DLD1 (cell line): Measurements from ENCODE around the gene CBLB.

Experiments used
- in situ Hi-C: cut with HindIII; loops from 2 replicates; pipeline ENCODE4 v1.10.0; 2017; ENCODE audit warnings: low sequenced_read_pairs

Gene CBLB

DNA sequence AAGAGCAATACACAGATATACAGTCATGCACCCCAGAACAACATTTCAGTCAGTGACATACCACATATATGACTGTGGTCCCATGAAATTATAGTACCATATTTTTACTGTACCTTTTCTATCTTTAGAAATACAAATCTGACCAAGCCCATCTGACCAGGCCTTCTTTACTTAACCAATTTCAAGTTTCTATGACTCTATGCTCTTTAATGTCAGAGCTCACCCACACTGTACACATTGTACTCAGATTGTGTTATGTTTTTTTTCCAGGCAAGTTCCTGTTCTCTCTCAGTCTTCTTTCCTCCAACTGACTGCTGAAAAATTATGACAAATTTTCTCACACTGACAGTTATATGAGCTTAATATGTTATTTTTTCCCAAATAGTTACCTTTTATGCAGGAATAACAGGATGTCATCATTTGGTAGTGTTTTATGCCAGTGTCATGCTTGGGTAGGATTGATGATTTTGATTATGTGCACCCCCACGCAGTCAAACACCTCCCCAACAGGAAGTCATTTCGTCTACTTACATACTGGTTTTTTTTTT is 8.0 kb upstream of the CBLB start:
- in situ Hi-C loops: no loop called here

DNA sequence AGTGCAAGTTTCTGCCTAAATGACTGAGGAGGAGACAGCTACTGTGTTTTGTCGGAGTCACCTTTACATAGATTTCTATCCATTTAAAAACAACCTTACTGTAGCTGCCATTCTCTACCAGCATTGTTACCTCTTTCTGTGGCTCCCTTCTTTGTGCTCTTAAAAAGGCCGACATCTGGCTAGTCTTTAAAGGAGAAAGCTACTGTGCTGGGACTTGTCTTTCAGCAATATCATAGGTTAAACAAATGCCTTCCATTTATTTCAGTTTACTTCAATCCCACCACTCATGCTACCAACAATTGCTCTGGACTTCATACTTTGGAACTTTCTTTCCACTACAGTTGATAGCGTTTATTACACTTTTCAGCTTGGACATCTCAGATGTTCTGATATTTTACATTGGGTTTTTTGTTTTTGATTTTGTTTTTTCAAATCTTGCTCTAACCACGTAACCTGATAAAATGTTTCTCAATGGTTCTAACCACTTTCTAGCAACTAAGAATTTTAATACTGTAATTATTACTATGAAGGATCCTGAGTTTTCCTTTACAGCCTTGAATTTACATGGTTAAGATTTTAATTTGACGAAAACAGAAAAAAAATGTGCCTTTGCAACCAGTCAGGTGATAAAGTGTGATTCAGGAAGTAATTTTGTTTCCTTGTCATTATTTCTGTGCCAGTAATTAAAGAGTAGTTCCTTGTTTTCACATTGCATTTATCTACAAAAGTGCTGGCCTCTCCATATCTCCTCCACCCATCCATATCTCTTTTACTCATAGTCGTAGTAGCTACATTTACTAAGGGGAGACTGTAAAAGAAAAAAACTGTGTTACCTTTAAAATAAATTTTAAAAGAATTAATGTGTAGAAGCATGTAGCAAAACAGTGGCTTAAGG is 1.3 kb upstream of the CBLB start:
- in situ Hi-C loops: no loop called here

DNA sequence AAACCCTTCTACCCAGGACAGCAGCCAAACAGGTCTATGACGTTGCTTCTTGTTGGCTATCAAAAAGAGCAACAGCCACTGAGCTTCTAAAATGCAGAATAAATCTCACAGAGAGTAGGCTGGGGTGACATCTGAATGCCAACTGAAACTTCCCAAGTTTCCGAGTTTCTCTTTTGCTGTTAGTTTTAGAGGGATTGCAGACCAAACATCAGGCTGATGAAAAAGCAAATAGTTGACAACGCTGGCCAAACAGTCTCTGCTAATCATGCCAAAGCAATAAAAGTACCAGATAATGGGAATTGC is 670 bp upstream of the CBLB start:
- in situ Hi-C loops: no loop called here

DNA sequence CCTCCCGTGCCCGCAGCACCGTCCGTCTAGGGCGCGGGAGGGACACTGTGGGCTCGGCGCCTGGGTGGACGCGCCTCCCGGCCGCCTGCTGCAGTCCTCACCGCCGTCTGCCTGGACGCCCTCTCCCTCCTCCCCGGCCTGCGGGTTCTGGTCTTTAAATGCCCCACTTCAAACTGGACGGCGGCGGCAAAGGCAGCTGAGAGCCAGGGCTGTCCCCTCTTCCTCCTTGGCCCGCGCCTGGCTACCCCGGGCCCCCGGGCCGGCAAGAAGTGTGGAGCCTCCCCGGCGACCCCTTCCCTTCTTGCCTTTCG is 426 bp downstream of the CBLB start:
- in situ Hi-C loops: no loop called here

DNA sequence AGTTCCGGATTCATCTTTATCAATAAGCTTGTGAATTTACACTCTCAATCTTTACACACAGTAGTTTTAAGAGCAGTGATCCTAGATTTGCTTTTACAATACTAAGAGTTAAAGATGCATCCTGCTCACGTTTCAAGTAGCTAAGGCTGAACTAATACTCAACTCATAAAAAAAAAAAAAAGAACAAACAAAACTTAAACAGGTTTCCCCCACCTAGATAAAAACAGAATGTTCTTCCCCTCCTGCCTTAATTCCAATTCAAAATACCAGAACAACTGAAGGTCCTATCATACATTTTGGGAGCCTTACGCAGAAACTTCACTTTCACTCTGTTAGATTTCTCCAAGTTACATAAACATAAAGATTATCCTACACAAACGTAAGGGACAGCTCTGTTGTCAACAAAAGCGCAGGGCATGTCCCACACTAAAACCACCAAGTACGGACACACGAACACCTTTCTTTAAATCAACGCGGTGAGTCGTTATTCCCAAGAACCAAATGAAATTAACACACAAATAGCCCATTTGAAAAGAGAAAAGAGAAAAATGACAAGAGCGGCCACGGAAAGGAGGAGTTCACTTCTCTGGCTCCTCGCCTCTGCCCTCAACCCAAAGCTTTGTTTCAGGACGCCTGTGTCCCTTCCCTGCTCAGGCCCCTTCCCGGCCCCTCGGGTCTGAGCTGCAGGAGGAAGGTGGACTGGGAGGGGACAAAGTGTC is 941 bp downstream of the CBLB start:
- in situ Hi-C loops: no loop called here

DNA sequence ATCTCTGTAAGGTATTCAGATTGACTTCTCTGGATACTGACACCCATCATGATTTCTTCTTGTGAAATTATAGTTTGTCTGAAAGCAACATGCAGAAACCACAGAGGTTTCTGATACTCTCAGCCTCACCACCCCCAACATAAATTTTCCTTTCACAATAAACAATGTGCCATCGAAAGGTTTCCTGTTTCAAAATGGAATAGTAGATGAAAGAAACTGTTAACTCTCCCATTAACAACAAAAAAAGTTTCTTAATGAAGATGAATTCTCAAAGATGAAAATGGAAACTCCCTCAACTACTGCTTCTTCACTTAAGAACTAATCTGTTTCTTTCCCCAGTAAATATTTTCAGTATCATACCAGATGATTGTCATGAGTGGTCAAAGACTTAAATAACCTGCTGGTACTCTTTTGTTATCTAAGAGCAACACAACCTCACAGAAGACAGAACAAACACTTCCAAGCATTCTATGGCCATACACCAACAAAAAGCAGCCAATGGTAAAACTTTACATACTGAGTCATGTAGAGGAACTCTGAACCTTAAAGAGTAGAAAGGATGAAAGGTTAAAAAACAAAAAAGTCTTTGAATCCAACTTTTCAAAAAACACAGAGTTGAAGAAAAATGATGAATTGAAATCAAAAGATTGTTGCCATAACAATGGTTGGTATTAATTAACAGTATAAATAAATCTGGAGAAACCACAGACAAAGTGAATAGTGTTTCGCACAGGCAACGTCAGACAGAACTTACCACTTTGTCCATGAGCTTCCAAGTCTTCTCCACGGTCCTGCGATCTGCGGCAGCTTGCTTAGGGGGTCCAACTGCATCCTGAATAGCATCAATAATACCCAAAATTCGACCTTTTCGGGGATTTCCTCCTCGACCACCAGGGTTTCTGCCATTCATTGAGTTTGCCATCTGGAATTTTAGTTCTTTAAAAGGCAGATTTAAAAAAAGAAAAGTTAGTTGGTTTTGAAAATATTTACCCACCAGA is 1.9 kb downstream of the CBLB start:
- in situ Hi-C loops: no loop called here

DNA sequence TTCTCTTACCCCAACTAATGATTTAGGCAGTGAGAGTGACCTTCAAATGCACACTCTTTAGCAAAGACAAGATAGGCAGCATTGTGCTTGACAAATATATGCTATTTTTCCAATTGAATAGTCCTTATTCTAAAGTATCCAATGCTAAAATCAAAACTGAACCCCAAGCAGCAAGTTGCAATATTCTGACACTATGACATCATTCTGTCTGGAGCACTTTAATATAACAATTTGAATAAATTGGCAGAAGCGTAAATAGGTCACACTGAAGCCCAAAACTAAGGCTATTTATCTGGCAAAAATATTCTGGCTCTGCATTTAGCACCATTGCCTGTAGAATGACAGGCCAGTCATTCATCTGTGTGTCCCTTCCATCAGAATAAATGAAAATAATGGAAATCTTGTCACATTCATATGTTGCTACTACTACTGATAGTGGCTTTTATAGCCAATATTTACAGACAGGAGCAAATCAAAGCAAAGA is 2.9 kb downstream of the CBLB start:
- in situ Hi-C loops: no loop called here

DNA sequence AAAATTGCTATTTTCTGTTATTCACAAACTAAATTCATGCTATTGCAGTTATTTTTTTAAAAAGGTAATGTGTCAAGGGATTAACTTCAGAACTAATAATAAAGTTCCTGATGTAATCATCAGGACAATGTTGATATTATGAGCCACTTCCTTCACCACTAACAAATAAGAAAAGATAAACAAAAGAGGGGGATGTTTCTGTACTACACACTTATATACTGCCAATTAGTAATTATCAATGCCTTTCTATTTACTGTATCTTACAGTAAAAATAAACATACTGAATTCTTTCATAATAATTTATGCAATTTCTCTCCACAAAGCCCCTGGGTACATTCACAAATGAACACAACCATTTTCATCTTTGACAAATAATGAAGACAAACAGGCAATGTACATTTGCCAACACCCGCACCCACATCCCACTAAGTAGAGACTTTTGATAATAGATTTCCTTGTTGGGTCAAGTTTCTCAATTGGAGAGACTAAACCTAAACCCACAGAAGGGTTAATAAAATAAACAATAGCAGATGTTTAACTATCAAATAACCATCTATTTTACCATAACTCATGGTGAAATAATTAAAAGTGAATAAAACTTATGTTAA is 3.7 kb downstream of the CBLB start:
- in situ Hi-C loops: no loop called here

DNA sequence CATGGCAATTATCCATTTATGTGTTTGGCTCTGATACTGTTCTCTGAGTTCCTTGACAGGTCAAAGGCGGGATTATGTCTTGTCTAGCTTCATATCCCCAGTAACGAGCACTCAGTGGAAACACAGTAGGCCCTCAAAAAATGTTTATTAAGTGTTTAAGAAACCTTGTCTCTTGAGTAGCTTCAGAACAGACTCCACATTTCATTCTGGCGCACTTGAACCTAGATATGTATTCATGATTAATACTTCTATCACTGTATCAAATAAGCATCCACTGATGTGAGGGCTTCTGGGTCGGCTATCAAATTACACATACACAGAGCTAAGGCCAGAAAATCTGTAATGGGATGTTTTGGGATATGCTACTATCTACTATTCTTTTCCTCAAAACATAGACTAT is 4.6 kb downstream of the CBLB start:
- in situ Hi-C loops: no loop called here

DNA sequence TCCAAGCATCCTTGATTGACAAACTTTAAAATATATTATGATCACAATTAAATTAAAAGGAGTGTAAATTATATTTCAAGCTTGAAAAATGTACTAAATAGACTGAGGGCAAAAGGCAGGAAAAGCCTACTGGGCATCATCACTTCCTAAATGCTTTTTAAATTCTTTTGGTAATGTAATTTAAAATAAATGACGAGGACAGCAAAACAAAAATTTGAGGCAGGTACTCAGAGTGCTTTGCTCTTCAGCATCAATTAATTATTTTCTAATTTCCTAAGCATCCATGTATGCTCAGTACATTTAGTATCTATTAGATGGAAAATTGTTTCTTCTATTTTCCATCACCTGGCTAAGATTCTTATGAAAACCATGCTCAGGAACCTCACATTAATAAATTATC is 5.2 kb downstream of the CBLB start:
- in situ Hi-C loops: no loop called here

DNA sequence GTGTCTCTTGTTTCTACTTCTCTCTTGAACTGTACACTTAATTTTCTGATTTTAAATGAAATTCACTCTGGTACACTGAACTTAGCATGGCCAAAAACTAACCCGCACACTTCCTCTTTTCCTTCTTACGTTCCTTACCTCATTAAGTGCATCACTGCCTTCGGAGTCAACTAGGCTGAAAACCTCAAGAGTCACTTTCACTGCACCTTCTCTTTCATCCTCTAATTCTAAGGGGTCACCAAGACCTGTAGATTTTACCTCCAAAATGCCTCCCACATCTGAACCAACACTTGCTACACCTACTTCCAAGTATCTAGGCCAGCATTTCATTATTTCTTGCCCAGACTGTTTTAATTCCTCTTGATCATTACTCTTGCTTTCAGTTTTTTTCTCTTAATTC is 6.6 kb downstream of the CBLB start:
- in situ Hi-C loops: no loop called here

DNA sequence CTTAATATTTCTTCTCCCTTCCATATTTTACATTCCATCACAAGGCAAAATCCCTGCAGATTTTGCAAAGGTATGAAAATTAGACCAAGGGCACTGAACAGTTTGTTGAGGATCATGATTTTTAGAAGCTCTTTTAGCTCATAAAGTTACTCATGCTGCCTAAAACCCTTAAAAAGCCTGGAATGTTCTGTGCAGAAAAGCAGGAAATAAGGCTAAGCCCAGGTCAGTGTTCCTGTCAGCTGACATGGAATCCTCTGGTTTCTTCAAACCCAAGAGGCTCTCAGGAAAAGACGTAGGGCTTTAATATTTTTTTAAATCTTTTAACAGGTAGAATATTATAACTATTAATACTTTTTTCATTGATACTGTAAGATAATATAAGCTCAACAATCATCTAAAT is 8.2 kb downstream of the CBLB start:
- in situ Hi-C loops: no loop called here

DNA sequence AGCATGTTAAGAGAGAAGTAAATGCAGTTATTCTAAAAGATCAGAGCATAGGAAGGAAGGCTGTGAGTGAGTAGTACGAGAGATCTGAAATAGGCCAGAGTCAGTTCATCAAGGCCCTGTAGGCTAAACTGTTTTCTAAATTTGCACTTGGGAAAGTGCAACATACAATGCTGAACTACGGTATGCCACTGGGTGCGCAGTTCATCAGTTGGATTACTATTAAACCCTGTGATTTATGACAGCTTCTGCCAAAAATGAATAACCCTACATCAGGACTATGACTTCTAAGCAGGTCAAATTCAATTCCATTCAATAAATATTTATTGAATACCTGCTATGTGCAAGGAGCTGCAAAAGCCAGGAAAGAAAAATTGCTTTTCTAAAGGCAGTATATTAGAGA is 10.8 kb downstream of the CBLB start:
- in situ Hi-C loops: no loop called here

DNA sequence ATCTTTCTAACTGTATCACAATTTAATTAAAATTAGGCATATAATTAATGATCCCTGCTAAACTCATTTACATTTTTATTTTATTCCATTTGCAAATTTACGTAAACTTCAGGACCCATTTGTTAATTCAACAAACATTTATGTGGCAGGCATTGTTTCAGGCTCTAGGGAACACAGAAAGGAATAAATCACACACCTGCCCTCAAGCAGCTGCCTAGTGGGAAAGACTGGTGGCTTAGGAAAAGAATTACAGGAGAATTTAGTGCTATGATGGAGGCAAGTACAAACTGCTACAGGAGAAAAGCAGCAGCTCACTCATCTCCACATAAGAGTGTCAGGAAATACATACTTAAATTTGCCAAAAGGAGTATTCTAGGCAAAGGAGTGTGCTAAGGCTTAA is 11.2 kb downstream of the CBLB start:
- in situ Hi-C loops: no loop called here

DNA sequence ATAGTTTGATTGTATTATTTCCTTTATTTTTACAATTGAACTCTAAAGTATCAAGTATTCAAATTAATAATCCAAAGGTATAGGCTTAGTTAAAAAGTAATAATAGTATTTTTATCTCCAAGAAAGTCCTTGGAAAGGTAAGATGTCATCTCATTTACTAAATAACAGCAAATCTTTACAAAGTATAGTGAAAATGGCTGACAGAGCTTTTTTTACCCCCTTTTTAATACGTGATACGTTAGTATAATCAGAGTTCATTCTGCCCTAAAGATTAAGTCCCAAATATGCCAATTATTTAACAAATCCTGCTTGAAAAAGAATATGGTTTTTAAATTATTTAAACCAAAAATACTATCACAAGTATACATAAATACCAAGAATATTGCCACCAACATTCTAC is 12.2 kb downstream of the CBLB start:
- in situ Hi-C loops: no loop called here

DNA sequence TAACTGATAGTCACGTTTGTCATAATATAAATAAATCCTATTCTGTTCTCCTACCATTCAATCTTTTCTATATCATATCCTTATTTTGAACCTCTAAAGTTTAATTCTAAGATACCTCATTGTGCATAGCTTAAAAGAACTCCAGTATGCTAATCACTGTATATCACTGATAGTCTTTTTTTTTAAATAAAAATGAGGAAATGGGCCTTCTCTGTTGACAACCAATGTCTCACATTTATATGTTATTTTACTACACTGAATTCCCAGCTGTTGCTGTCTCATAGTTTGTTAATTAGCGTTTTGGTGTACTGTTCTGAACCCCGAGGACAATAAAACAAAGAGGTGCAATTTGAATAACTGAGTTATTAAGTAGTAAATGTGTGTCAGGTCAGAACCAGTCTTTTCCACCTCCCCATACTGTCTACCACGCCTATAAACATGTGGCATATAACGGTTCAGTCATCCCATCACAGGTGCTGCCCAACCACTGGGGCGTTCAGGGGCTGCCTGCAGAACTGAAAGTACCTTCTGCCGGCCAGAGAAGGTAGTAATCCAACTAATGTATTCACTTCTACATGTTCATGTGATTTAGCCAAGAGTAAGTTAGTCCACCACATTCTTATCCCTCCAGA is 14.9 kb downstream of the CBLB start:
- in situ Hi-C loops: no loop called here

DNA sequence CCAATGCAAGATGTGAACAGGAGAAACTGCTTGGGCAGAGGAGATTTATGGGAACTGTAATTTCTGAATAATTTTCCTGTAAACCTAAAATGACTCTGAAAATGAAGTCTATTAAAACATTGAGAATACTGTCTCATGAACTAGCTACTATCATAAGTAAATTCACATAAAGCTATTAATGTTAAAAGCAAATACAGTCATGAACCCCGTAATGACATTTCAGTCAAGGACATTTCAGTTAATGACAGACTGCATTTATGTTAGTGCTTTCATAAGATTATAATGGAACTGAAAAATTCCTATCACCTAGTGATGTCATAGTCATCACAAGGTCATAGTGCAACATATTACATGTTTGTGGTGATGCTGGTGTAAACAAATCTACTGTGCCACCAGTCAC is 17.2 kb downstream of the CBLB start:
- in situ Hi-C loops: no loop called here

DNA sequence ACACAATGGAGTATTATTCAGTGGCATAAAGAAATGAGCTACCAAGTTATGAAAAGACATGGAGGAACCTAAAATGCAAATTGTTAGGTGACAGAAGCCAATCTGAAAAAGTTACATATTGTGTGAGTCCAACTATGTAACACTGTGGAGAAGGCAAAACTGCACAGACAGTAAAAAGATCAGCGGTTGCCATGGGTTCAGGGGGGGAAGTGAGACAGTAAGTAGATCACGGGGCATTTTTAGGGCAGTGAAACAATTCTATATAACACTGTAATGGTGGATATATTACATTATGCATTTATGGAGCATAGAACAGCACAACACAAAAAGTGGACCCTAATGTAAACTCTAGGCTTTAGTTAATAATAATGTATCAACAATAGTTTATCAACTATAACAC is 17.6 kb downstream of the CBLB start:
- in situ Hi-C loops: no loop called here

DNA sequence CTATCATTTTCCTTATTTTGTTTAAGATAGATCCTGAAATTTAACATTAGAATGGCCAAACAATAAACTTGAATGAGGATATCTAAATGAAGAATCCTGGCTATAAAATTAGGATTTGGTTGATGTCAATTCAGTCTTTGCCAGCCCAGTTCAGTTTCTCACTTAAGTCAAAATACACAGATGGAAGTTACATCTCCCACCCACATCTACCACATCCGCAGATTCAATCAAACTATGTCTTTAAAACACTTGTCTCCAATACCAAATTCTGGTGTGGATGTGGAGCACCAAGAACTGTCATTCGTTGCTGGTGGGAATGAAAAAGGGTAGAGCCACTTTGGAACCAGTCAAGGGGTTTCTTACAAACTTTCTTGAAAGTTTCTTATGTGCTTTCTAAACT is 18.2 kb downstream of the CBLB start:
- in situ Hi-C loops: no loop called here

DNA sequence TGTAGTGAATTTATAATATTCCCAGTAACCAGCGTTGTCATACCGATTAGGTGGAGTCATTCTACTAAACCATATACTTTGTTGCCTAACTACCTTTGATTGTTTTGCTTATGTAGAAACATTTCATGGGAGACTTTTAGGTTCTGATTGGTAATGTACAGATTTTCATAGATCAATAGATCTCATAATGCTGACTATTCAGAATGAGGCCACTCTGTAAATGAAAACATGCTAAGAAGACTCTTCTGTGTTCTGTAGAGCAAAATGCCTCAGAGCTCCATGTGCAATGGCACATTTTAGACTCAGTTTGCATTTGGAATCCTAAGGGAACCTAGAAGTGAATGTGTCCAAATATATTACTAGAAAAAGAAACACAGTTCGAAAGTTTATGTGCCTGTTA is 20.0 kb downstream of the CBLB start:
- in situ Hi-C loops: no loop called here
